Left cardiac atrium (tissue), 4 donors: ENCODE data around the gene EID2. TPM values are rescaled to one million over a fixed set of nuclear protein-coding genes. Genes with fewer than 3 reads are reported as not detected.

Source experiments
- ATAC-seq, 2 donors: fragments of 200-7000 bp; cut with Tn5 transposase; one replicate each; pipeline ENCODE4 v1.9.1; 2020; ENCODE audit warnings: mild to moderate bottlenecking in 2 of 2, moderate library complexity in 2 of 2
- DNase-seq: peaks from one replicate; pipeline ENCODE4 v3.0.0-alpha.2; 2020
- intact Hi-C, 2 donors: fragments of 100-400 bp; cut with DNase I; formaldehyde crosslinking; loops; one replicate each; pipeline versions ENCODE4 v1.14.1 to v1.15.1; 2022 to 2023
- long read RNA-seq: library from polyadenylated mRNA; unstranded; transcript quantifications from one replicate; pipeline ENCODE4 v2.0.0, GENCODE V29; 2021
- total RNA-seq, 2 donors: library from RNA; stranded (reverse); fragmentation: NEBNext Ultra II Directional; extraction: Animal tissue kit (Norgen Biotek cat#: 25700); gene quantifications; one replicate each; pipeline ENCODE4 v1.2.1, GENCODE V29; 2021
- donor health status: DM: no; HTN: yes; CAD: no.
- donor health status: DM: no; HTN: yes; CAD: no; lungs with severe emphysema.
- donor health status: DM: yes; HTN: yes; CAD: no.
- donor health status: Dilated cardiomyopathy.

EID2 gene, protein sequence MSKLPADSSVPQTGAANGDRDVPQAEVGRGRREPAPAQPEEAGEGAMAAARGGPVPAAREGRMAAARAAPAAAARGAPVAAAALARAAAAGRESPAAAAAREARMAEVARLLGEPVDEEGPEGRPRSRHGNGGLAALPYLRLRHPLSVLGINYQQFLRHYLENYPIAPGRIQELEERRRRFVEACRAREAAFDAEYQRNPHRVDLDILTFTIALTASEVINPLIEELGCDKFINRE
- 10 to 100 TPM; 11.0 to 14.8 TPM for total RNA-seq
- long read RNA-seq, partial matches to known transcripts: 0 of 2 reads
- long read RNA-seq, other reads (novel, unspliced or antisense): 1 of 2 reads

DNA sequence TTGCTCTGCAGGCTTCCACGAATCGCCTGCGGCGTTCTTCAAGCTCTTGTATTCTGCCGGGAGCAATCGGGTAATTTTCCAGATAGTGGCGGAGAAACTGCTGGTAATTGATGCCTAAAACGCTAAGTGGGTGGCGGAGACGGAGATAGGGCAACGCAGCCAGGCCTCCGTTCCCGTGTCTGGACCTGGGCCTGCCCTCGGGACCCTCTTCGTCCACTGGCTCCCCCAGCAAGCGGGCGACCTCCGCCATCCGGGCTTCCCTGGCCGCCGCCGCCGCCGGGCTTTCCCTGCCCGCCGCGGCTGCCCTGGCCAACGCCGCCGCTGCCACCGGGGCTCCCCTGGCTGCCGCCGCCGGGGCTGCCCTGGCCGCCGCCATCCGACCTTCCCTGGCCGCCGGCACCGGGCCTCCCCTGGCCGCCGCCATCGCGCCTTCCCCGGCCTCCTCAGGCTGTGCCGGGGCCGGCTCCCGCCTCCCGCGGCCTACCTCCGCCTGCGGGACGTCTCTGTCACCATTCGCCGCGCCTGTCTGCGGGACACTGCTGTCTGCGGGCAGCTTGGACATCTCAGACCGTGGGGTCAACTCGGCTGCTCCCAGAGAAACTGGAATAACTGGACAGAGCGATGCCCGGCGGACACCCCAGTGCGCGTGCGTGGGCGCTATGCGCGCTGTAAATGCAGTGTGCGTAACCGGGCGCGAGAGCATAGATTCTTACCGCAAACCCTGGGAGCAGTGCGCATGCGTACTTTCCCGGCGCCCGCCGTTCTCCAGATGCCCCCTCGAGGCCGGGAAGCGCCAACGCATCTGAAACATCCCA is at the start of gene EID2:
Gene EID2, minus strand, starts transcription at position 644 of the 815 bp plus-strand sequence. Its CDS starts 82 bp downstream, at position 562.
- ATAC-seq: peak; percentile 98 to 99
- intact Hi-C loops: loop anchor here in 1 of 2 donors (10.0 kb wide), 1 partner anchor 55 kb away; the partner anchor contains the start of gene TIMM50
- peak; percentile 97 for DNase-seq

DNA sequence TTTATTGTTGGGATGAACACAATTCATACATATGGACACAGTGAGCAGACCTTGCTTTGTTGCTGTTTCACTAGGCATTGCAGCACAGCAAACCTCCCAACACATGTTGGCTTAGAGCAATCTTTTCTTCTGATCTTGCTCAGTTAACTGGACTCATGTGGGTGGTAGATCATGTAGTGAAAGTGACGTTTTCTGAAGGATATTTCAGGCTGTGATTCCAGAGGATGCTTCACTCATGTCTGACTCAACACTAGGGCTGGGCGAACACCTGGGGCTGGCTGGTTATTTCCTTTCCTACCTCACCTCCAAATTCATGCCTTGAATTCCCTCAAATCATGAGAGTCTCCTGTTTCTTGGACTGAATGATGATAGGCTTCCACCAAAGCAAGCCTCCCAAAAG is 48.1 kb upstream of the EID2 start:
- intact Hi-C loops: no loop called here
- DNase-seq (no peak), ATAC-seq (no peak)

DNA sequence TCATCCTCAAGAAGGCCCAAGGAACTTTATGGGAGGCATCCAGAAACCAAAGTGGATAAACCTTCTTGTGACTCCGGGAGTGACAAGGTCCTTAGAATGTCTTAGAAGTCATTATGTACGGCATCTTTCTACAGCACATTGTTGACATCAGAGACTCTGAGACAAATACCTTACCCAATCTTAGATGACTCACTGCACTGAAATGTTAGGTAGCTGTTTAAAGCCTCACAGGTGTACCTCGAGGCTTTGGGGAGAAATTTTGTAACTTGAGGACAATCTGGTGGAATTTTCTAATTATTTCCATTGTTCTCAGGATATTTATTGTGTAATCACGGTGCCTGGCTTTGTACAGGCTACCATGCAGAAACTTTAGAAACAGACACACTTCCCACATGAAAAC is 47.5 kb upstream of the EID2 start:
- DNase-seq: no peak
- ATAC-seq: no peak
- intact Hi-C loops: no loop called here

DNA sequence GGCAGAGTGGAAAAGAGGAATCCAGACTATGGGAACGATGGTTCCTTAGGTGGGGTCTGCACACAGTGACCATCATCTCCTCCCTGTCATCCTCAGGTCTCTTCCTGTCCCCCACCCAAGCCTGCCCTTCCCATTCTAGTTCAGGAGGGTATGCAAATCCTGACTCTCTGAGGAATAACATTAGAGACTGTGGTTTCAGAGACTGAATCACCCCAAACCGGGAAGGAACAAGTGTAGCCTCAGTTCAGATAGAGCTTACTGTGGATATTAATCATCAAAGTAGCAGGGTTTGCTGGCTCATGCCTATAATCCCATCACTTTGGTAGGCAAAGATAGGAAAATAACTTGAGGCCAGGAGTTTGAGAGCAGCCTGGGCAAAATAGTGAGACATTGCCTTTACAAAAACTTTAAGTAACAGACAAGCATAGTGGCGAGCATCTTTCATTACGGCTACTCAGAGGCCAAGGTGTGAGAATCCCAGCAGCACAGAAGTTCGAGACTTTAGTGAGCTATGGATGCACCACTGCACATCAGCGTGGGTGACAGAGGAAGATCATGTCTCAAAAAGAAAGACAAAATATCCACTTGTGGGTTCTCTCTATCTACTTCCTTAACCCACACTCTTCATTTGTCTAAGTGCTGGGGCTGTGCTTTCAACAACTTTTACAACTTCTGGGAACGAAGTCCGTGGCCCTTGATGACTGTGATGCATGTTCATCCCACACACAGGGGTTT is 43.1 kb upstream of the EID2 start:
- intact Hi-C loops: no loop called here
- ATAC-seq: no peak
- DNase-seq: no peak

DNA sequence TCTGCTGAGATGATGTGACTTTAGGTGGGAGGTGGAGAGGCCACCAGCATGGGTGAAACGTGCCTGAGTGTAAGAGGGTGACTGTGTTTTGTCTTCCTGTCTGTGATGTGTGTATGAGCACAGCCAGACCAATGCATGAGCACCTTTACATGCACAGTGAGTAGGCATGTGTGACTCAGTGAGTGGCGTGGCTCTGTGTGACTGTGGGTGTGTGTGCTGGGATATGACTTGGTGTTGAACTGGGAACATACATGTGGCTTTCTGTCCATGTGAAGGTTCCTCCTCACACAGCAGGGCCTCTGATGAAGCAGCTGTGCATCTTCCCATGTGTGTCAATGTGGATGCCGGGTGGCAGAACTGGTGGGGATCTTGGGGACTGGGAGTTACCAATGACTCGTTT is 42.5 kb upstream of the EID2 start:
- no peak for DNase-seq
- intact Hi-C loops: no loop called here
- no peak for ATAC-seq

DNA sequence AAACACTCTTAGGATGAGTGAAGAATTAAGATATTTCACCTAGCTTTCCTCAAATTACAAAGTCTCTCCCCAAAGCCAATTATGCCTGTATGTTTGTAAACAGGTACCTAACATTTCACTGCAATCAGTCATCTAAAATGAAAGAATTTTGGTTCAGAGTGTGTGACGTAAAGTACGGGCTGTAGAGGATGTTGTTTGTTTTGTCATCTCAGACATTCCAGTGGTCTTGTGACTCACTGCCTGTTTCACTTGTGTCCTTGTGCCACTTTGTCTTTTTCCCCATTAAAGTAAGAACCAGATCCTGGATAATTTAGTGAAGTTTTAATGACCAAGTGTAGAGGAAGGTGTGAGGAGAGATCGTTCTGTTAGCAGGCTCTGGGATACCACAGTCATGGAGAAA is 28.6 kb upstream of the EID2 start:
- no peak for DNase-seq
- ATAC-seq: no peak
- intact Hi-C loops: no loop called here

DNA sequence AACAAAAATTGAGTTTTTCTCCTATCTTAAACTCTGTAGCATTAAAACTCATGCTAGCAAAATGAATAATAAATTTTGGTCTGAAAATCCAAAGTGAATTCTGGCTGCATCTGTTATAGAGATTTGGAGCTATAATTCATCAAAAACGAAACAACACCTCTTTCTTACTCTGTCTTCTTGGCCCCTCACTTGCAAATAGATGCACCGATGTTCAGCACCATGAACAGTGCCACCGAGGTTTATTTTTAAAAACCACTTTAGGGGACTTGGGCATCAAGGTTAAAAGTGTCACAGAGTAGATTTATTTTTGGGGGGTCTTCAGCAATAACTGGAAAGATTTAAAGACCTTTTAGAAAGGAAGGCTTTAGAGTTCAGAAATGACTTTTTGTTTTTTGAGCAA is 26.1 kb upstream of the EID2 start:
- no peak for DNase-seq
- ATAC-seq: no peak
- intact Hi-C loops: no loop called here

DNA sequence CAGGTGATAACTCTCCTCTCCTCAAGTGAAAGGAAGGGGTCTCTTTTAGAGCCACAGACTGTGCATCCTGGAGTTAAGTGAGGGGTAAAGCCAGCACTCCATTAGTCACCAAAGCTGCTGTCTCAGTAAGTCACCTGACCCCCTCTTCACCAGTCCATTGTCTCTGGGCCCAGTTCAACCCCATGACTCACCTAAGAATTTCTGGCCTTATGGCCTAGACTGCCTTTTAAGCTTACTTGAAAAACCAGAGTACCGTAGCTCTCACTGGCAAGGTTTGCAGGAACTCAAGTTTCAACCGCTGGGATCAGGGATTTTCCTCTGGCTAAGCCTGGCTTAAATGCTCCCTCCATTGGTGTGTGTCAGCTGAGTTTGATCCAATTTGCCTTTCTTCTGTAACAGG is 23.4 kb upstream of the EID2 start:
- no peak for ATAC-seq
- intact Hi-C loops: no loop called here
- DNase-seq: no peak

DNA sequence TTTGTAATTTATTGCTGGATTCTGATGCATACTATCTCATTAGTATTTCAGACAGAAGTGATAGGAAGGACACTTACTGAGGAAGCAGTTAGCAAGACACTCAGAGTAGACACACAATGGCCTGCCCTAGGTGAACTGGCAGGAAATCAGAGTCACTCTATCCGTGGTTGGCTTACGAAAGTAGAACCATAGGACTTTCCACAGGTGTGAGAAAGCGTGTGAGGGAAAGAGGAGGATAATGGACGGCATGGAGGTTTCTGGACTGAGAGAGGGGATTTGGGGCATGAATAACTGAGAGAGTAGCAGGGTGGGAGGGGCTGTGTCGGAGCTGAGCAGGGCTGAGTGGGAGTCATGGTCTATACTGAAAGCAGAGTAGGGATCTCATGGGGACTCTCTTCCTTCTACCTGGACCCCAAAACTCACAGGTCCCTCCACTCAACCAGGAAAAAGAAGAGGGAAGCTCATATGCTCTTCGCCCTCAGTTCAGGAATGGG is 18.7 kb upstream of the EID2 start:
- ATAC-seq (no peak), DNase-seq (no peak)
- intact Hi-C loops: loop anchor here (10.0 kb wide), 2 partner anchors 116 to 296 kb away; no protein-coding TSS in a partner anchor

DNA sequence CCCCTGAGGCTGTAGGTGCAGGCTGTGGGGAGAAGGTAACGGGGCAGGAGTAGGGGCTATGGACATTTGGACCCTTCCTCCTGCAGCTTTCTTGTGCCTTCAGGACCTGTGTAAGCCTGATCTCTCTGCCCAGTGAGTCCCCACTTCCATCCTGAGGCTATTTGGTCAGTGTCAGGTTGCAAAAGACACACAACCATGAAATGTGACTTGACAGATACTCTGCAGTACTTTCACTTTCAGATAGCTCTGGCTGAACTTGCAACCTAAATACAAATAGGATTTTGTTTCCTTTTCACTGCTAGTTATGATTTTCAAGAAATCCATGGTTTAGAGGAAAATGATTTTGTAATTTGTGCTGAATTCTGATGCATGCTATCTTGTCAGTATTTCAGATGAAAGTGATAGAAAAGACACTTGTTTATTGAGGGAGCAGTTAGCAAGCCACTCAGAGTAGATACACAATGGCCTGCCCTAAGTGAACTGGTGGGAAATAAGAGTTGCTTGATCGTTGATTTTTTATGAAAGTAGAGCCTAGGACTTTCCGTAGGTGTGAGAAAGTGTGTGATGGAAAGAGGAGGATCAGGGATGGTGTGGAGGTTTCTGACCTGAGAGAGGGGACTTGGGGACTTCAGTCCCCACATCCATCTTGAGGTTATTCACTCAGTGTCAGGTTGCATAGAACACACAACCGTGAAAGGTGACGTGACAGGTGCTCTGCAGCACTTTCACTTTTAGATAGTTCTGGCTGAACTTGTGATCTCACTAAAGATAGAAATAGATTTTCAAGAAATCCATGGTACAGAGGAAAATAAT is 18.1 kb upstream of the EID2 start:
- DNase-seq: no peak
- no peak for ATAC-seq
- intact Hi-C loops: loop anchor here (10.0 kb wide), 2 partner anchors 117 to 297 kb away; no protein-coding TSS in a partner anchor

DNA sequence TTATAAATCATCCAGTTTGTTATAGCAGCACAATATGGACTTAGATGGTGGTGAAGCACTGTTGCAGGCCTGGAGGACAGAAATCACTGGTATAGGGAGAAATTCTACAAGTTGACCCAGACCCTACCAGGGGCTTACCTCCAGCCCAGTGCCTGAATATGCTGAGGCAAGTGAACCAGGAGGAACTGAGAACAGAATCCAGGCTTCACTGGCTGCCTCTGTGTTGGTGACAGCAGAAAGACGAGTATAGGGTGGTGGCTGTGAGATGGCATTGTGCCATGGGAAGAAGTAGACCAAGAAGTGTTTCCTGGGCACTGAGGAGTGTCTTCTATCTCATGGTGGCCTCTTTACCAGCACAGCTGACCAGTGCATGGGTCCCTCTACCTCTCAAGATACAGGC is 15.9 kb upstream of the EID2 start:
- DNase-seq (no peak), ATAC-seq (no peak)
- intact Hi-C loops: loop anchor here (10.0 kb wide), 2 partner anchors 119 to 299 kb away; no protein-coding TSS in a partner anchor

DNA sequence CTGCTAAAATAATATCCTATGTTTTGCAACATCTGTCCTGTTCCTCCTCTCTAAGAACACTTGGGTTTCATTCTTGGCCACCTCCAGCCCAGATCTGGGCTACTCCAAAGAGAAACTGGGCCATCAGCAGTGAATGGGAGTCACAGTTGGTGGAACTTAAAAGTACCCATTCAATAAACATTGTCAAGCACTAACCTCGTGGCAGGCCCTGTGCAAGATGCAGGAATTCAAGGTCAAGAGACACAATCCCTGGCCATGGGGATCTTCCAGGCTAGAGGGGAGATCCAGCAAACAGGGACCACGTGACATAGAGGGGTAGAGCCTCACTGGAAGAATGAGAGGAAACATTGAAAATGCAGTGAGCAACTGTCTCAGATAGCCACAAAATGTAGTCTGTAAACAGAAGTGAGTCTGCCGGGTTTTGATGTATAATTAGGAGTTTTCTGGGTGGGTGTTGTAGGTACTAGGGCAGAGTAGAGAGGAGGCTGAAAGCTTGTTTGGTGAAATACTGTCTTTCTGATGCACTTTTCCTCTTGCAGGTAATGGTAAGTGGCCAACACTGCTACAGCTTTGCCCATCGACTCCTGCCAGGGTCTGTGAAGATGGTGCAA is 14.8 kb upstream of the EID2 start:
- no peak for DNase-seq
- intact Hi-C loops: loop anchor here (5.0 to 10.0 kb wide), 3 partner anchors 117 to 300 kb away; no protein-coding TSS in a partner anchor
- ATAC-seq: no peak

DNA sequence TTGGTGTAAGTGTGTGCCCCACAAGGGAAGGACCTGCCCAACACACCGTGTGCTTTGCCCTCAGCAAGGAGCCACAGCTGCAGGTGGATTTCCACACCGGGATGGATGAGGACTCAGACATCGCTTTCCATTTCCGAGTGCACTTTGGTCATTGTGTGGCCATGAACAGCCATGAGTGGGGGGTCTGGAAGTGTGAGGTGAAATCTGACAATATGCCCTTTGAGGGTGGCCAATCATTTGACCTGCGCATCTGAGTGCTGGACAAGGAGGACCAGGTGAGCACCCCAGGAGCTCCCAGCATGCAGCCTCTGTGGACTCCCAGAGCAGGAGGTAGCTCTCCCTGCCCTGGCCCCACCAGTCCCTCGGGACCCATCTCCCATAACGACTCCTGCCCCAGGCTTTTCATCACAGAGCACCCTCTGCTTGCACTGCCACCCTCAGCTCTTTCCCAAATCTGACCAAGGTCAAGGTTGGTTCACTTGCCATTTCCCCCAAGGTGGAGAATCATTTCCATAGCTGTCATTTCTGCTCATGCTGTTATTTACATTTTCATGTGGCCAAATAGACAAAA is 13.2 kb upstream of the EID2 start:
- ATAC-seq: no peak
- intact Hi-C loops: loop anchor here (5.0 to 10.0 kb wide), 3 partner anchors 119 to 302 kb away; no protein-coding TSS in a partner anchor
- no peak for DNase-seq

DNA sequence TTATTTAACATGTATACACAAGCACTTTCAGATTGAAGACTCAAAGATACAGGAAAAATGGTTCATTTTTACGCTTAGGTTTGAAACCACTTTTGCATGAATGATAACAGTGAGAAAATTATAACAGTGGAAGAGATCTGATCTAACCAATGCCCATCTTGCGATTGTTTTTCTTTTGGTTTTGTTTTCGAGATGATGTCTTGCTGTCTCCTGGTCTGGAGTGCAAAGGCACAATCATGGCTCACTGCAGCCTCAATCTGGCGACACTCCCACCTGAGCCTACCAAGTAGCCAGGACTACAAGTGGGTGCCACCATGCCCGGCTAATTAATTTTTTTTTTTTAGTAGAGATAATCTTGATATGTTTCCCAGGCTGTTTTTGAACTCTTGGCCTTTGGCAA is 10.2 kb upstream of the EID2 start:
- DNase-seq (no peak), ATAC-seq (no peak)
- intact Hi-C loops: loop anchor here (5.0 to 10.0 kb wide), 3 partner anchors 122 to 305 kb away; no protein-coding TSS in a partner anchor

DNA sequence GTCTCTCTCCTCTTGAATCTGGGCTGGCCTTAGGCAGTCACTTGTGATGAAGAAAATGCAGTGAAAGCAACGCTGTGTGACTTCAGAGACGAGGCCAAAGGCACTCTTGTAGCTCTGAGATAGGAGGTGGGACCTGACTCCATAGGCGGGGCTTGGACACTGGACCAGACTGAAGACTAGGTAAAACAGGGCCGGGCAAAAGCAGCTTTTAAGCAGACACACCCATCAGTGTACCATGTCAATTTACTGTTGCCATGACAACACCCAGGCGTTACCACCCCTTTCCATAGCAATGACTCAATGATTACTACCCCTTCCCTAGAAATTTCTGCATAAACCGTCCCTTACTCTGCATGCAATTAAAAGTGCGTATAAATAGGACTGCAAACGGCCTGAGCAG is 6.6 kb upstream of the EID2 start:
- intact Hi-C loops: no loop called here
- DNase-seq (no peak), ATAC-seq (no peak)

DNA sequence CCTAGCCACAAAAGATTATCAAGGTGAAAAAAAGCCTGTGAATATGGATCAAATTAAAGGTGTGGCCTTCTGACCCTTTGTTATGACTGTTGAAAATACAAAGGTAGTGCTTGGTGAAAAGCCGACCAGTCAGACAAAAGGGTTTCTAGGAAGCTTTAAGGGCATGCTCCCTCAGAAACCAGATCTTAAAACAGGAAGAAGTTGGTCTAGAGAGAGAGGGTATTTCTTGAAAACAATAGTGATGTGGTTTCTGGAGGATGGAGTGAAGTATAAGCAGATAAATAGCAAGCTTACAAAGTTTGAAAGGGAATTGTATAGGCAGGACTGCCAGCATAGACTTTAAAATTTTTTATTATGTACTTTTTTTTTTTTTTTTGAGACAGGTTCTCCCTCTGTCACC is 5.0 kb upstream of the EID2 start:
- intact Hi-C loops: no loop called here
- DNase-seq (no peak), ATAC-seq (no peak)

DNA sequence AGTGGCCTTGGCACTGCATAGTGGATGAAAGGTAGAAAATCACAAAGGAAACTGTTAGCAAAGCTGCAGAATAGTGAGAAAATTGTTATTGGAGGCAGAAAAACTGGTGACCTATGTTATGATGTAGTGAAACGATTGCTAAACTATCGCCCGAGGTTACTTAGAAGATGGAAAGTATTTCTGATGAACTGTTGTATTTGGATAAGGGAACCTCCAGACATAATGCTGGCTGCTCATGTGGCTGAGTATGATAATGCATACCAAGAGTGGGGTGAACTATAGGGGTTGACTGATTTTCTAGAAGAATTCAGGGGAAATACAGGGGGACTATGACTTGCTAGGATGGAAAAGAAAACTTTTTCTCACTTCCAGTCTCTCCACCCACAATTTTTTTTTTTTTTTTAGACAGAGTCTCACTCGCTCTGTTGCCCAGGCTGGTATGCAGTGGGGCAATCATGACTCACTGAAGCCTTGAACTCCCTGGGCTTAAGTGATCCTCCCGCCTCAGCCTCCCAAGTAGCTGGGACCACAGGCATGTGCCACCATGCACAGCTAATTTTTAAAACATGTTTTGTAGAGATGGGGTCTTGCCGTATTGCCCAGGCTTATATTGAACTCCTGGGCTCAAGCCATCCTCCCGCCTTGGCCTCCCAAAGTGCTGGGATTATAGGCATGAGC is 4.4 kb upstream of the EID2 start:
- ATAC-seq (no peak), DNase-seq (no peak)
- intact Hi-C loops: no loop called here
